K562 (cell line): ENCODE data around the gene PHF10. TPM values are rescaled to one million over a fixed set of nuclear protein-coding genes. Genes with fewer than 3 reads are reported as not detected.

ENCODE experiments used
- EP400 ChIP-seq: fragments of 450-650 bp; IDR thresholded peaks from 2 replicates; pipeline ENCODE4 v1.6.1; 2017; ENCODE audit warnings: antibody characterized with exemption, mild to moderate bottlenecking, moderate library complexity
- ETV5 ChIP-seq: sonication (generic); formaldehyde crosslinking; IDR thresholded peaks from 2 replicates; pipeline ENCODE4 v1.4.0; 2020; ENCODE audit warnings: low read depth, mild to moderate bottlenecking, missing genetic modification reagents
- KAT7 ChIP-seq: sonication (generic); formaldehyde crosslinking; IDR thresholded peaks from 2 replicates; pipeline ENCODE4 v1.8.0; 2022; ENCODE audit warnings: missing genetic modification reagents, mild to moderate bottlenecking, borderline replicate concordance
- polyA plus RNA-seq, 8 experiments: library from polyadenylated mRNA; depleted of rRNA in 4 of 8; stranded (reverse) in 5 of 8; unstranded in 3 of 8; fragments of >200 nt; fragmentation: Nextera tagmentation in 2 of 8; fragmentation: Illumina TruSeq in 1 of 8; extraction: Ambion mirVana in 2 of 8; extraction: Trizol in 1 of 8; gene quantifications; 2 replicates each; pipeline versions ENCODE4 v1.2.1 to v1.2.3, GENCODE V29; 2011 to 2014; ENCODE audit warnings: inconsistent platforms in 1 of 8, missing spikeins in 1 of 8
- total RNA-seq, 7 experiments: library from RNA; depleted of rRNA in 6 of 7; stranded (reverse); fragments of >200 nt in 6 of 7; fragmentation: Illumina TruSeq in 2 of 7; extraction: Trizol in 2 of 7; gene quantifications; 2 replicates each; pipeline versions ENCODE4 v1.2.1 to v1.2.3, GENCODE V29; 2011 to 2021; ENCODE audit warnings: low replicate concordance in 1 of 7
- TF ChIP-seq, protein P1 (sequence below), 2 experiments: fragments of 450-650 bp; conservative IDR thresholded peaks; 2 replicates each; pipeline ENCODE4 v1.6.1; 2017; ENCODE audit warnings: mild to moderate bottlenecking in 2 of 2, moderate library complexity in 2 of 2
- TF ChIP-seq, protein P2 (sequence below): fragments of 250-450 bp; sonication (Bioruptor Pico); IDR thresholded peaks from 2 replicates; pipeline ENCODE4 v1.5.1; 2021; ENCODE audit warnings: mild to moderate bottlenecking
- TF ChIP-seq, protein P3 (sequence below): fragments of 450-650 bp; IDR thresholded peaks from 2 replicates; pipeline ENCODE4 v1.6.1; 2016; ENCODE audit warnings: mild to moderate bottlenecking, moderate library complexity
- TF ChIP-seq, protein P4 (sequence below): fragments of 250-450 bp; sonication (Bioruptor Pico); IDR thresholded peaks from 2 replicates; pipeline ENCODE4 v1.8.0; 2022; ENCODE audit warnings: inconsistent platforms, mild to moderate bottlenecking, moderate library complexity, borderline replicate concordance
- TF ChIP-seq, protein P5 (sequence below): IDR thresholded peaks from 2 replicates; pipeline ENCODE4 v1.6.1; 2016; ENCODE audit warnings: missing genetic modification characterization, missing compliant biosample characterization

The PHF10 gene
- total and polyA plus RNA-seq, 9 of the 15 experiments (the other 6 are each of a cell fraction or from before 2014, with no cell fraction given), result 23.9 to 88.9 (median 46.0) TPM

DNA sequence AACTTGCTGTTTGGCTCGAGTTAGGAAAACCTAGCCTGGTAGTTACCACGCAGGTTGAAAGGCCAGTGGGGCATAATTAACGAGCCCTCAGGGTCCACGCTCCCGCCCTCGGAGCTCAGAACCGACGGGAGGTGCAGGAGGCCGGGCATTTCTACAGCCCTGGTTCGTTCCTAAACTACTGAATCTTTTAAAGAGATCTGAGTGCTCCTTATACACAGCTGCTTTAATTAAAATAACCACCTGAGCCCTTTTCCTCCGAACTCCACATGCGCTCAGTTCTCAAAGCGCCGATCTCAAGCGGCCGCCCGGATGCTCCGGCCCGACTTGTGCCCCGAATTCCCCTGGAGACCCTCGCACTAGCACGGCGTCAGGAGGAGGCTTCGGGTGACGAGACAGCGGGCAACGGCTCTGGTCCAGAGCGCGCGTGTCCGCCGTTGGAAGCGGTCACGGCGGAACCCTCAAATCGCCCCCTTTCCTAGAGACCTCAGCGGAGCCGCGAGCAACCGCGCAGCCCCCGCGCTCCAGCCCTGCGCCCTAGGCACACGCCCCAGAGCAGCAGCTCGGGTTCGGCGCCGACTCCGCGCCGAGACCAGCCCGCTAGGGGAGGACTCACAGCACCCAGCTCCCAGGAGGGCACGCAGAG is 22.9 kb downstream of the PHF10 start (continued):
- TF ChIP-seq, protein P1, sequence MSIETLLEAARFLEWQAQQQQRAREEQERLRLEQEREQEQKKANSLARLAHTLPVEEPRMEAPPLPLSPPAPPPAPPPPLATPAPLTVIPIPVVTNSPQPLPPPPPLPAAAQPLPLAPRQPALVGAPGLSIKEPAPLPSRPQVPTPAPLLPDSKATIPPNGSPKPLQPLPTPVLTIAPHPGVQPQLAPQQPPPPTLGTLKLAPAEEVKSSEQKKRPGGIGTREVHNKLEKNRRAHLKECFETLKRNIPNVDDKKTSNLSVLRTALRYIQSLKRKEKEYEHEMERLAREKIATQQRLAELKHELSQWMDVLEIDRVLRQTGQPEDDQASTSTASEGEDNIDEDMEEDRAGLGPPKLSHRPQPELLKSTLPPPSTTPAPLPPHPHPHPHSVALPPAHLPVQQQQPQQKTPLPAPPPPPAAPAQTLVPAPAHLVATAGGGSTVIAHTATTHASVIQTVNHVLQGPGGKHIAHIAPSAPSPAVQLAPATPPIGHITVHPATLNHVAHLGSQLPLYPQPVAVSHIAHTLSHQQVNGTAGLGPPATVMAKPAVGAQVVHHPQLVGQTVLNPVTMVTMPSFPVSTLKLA (conservative IDR thresholded peaks at IDR 0.05), result no peak
- TF ChIP-seq ETV5 (CRISPR knock-in tag) (no peak), EP400 (no peak), KAT7 (CRISPR knock-in tag) (0 out of 2 replicates have a peak, but pooled peaks have one; percentile 26)
- TF ChIP-seq, protein P2, sequence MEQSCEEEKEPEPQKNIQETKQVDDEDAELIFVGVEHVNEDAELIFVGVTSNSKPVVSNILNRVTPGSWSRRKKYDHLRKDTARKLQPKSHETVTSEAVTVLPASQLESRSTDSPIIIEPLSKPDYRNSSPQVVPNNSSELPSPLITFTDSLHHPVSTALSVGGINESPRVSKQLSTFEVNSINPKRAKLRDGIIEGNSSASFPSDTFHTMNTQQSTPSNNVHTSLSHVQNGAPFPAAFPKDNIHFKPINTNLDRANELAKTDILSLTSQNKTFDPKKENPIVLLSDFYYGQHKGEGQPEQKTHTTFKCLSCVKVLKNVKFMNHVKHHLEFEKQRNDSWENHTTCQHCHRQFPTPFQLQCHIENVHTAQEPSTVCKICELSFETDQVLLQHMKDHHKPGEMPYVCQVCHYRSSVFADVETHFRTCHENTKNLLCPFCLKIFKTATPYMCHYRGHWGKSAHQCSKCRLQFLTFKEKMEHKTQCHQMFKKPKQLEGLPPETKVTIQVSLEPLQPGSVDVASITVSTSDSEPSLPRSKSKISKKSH (CRISPR knock-in tag), result no peak
- TF ChIP-seq, protein P3, sequence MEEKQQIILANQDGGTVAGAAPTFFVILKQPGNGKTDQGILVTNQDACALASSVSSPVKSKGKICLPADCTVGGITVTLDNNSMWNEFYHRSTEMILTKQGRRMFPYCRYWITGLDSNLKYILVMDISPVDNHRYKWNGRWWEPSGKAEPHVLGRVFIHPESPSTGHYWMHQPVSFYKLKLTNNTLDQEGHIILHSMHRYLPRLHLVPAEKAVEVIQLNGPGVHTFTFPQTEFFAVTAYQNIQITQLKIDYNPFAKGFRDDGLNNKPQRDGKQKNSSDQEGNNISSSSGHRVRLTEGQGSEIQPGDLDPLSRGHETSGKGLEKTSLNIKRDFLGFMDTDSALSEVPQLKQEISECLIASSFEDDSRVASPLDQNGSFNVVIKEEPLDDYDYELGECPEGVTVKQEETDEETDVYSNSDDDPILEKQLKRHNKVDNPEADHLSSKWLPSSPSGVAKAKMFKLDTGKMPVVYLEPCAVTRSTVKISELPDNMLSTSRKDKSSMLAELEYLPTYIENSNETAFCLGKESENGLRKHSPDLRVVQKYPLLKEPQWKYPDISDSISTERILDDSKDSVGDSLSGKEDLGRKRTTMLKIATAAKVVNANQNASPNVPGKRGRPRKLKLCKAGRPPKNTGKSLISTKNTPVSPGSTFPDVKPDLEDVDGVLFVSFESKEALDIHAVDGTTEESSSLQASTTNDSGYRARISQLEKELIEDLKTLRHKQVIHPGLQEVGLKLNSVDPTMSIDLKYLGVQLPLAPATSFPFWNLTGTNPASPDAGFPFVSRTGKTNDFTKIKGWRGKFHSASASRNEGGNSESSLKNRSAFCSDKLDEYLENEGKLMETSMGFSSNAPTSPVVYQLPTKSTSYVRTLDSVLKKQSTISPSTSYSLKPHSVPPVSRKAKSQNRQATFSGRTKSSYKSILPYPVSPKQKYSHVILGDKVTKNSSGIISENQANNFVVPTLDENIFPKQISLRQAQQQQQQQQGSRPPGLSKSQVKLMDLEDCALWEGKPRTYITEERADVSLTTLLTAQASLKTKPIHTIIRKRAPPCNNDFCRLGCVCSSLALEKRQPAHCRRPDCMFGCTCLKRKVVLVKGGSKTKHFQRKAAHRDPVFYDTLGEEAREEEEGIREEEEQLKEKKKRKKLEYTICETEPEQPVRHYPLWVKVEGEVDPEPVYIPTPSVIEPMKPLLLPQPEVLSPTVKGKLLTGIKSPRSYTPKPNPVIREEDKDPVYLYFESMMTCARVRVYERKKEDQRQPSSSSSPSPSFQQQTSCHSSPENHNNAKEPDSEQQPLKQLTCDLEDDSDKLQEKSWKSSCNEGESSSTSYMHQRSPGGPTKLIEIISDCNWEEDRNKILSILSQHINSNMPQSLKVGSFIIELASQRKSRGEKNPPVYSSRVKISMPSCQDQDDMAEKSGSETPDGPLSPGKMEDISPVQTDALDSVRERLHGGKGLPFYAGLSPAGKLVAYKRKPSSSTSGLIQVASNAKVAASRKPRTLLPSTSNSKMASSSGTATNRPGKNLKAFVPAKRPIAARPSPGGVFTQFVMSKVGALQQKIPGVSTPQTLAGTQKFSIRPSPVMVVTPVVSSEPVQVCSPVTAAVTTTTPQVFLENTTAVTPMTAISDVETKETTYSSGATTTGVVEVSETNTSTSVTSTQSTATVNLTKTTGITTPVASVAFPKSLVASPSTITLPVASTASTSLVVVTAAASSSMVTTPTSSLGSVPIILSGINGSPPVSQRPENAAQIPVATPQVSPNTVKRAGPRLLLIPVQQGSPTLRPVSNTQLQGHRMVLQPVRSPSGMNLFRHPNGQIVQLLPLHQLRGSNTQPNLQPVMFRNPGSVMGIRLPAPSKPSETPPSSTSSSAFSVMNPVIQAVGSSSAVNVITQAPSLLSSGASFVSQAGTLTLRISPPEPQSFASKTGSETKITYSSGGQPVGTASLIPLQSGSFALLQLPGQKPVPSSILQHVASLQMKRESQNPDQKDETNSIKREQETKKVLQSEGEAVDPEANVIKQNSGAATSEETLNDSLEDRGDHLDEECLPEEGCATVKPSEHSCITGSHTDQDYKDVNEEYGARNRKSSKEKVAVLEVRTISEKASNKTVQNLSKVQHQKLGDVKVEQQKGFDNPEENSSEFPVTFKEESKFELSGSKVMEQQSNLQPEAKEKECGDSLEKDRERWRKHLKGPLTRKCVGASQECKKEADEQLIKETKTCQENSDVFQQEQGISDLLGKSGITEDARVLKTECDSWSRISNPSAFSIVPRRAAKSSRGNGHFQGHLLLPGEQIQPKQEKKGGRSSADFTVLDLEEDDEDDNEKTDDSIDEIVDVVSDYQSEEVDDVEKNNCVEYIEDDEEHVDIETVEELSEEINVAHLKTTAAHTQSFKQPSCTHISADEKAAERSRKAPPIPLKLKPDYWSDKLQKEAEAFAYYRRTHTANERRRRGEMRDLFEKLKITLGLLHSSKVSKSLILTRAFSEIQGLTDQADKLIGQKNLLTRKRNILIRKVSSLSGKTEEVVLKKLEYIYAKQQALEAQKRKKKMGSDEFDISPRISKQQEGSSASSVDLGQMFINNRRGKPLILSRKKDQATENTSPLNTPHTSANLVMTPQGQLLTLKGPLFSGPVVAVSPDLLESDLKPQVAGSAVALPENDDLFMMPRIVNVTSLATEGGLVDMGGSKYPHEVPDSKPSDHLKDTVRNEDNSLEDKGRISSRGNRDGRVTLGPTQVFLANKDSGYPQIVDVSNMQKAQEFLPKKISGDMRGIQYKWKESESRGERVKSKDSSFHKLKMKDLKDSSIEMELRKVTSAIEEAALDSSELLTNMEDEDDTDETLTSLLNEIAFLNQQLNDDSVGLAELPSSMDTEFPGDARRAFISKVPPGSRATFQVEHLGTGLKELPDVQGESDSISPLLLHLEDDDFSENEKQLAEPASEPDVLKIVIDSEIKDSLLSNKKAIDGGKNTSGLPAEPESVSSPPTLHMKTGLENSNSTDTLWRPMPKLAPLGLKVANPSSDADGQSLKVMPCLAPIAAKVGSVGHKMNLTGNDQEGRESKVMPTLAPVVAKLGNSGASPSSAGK, result no peak; the same call in 1 of the 2 replicates
- TF ChIP-seq, protein P4, sequence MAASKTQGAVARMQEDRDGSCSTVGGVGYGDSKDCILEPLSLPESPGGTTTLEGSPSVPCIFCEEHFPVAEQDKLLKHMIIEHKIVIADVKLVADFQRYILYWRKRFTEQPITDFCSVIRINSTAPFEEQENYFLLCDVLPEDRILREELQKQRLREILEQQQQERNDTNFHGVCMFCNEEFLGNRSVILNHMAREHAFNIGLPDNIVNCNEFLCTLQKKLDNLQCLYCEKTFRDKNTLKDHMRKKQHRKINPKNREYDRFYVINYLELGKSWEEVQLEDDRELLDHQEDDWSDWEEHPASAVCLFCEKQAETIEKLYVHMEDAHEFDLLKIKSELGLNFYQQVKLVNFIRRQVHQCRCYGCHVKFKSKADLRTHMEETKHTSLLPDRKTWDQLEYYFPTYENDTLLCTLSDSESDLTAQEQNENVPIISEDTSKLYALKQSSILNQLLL (CRISPR knock-in tag), result no peak
- TF ChIP-seq, protein P5, sequence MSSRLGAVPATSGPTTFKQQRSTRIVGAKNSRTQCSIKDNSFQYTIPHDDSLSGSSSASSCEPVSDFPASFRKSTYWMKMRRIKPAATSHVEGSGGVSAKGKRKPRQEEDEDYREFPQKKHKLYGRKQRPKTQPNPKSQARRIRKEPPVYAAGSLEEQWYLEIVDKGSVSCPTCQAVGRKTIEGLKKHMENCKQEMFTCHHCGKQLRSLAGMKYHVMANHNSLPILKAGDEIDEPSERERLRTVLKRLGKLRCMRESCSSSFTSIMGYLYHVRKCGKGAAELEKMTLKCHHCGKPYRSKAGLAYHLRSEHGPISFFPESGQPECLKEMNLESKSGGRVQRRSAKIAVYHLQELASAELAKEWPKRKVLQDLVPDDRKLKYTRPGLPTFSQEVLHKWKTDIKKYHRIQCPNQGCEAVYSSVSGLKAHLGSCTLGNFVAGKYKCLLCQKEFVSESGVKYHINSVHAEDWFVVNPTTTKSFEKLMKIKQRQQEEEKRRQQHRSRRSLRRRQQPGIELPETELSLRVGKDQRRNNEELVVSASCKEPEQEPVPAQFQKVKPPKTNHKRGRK, result no peak
